WTC11 (cell line): ENCODE measurements around the gene PPHLN1. TPM values are rescaled to one million over a fixed set of nuclear protein-coding genes. Genes with fewer than 3 reads are reported as not detected.

ENCODE experiments used
- ATAC-seq: fragments of 200-7000 bp; cut with Tn5 transposase; 2 replicates; pipeline ENCODE4 v1.10.0; 2021; ENCODE audit warnings: mild to moderate bottlenecking, moderate library complexity
- CTCF ChIA-PET: fragments of 300-600 bp; sonication (Branson Sonifier 250); formaldehyde crosslinking; loops from one replicate; lab custom pipeline; 2021; ENCODE audit warnings: antibody characterized with exemption; lab: Charles Lee
- POLR2A ChIA-PET: fragments of 350-600 bp; sonication (Branson Sonifier 250); formaldehyde crosslinking; loops from one replicate; lab custom pipeline; 2021; ENCODE audit warnings: antibody characterized with exemption; lab: Charles Lee
- DNase-seq: peaks from one replicate; pipeline ENCODE4 v3.0.0; 2021; ENCODE audit warnings: low spot score
- H3K27ac Mint-ChIP-seq: 2 replicates; pipeline ENCODE4 v1.8.0; 2021; ENCODE audit warnings: mixed read lengths
- H3K27me3 Mint-ChIP-seq: 2 replicates; pipeline ENCODE4 v1.8.0; 2021; ENCODE audit warnings: low read depth, mild to moderate bottlenecking, moderate library complexity, mixed read lengths
- H3K36me3 Mint-ChIP-seq: 2 replicates; pipeline ENCODE4 v1.8.0; 2021; ENCODE audit warnings: mixed read lengths
- H3K4me1 Mint-ChIP-seq: 2 replicates; pipeline ENCODE4 v1.8.0; 2022; ENCODE audit warnings: mixed read lengths
- H3K4me3 Mint-ChIP-seq: 2 replicates; pipeline ENCODE4 v1.8.0; 2021; ENCODE audit warnings: mild to moderate bottlenecking, moderate library complexity, mixed read lengths
- H3K9me3 Mint-ChIP-seq: 2 replicates; pipeline ENCODE4 v1.8.0; 2021; ENCODE audit warnings: mixed read lengths
- GTF2I ChIP-seq: fragments of 250-450 bp; sonication (Bioruptor Pico); conservative IDR thresholded peaks from 2 replicates; pipeline ENCODE4 v1.4.0; 2021; ENCODE audit warnings: mild to moderate bottlenecking
- MXD4 ChIP-seq: fragments of 250-450 bp; sonication (Bioruptor Pico); IDR thresholded peaks from 2 replicates; pipeline ENCODE4 v1.8.0; 2021; ENCODE audit warnings: mild to moderate bottlenecking, moderate library complexity, borderline replicate concordance
- NFYB ChIP-seq: sonication (generic); formaldehyde crosslinking; conservative IDR thresholded peaks from 2 replicates; pipeline ENCODE4 v1.8.0; 2022; ENCODE audit warnings: low read depth, missing genetic modification reagents
- OVOL2 ChIP-seq: fragments of 250-450 bp; sonication (Bioruptor Pico); IDR thresholded peaks from 2 replicates; pipeline ENCODE4 v1.9.0; 2021; ENCODE audit warnings: mild to moderate bottlenecking, borderline replicate concordance
- RELA ChIP-seq: sonication (generic); formaldehyde crosslinking; IDR thresholded peaks from 2 replicates; pipeline ENCODE4 v1.8.1; 2022; ENCODE audit warnings: missing genetic modification reagents, mild to moderate bottlenecking, borderline replicate concordance
- RORB ChIP-seq: fragments of 250-450 bp; sonication (Bioruptor Pico); IDR thresholded peaks from 2 replicates; pipeline ENCODE4 v1.9.0; 2021; ENCODE audit warnings: mild to moderate bottlenecking
- ZBTB21 ChIP-seq: sonication (generic); formaldehyde crosslinking; IDR thresholded peaks from 2 replicates; pipeline ENCODE4 v1.8.1; 2023; ENCODE audit warnings: mild to moderate bottlenecking, missing genetic modification reagents, borderline replicate concordance
- ZNF138 ChIP-seq: sonication (generic); formaldehyde crosslinking; conservative IDR thresholded peaks from 2 replicates; pipeline ENCODE4 v1.8.1; 2022; ENCODE audit warnings: mild to moderate bottlenecking, moderate library complexity, missing genetic modification reagents
- ZNF396 ChIP-seq: fragments of 250-450 bp; sonication (Bioruptor Pico); IDR thresholded peaks from 2 replicates; pipeline ENCODE4 v1.8.0; 2021; ENCODE audit warnings: mild to moderate bottlenecking, moderate library complexity, borderline replicate concordance
- total RNA-seq: library from RNA; stranded (reverse); gene quantifications from 3 replicates; pipeline ENCODE4 v1.2.3, GENCODE V29; 2021
- TF ChIP-seq, protein P1 (sequence below): sonication (generic); formaldehyde crosslinking; IDR thresholded peaks from 2 replicates; pipeline ENCODE4 v1.8.0; 2022; ENCODE audit warnings: mild to moderate bottlenecking, missing genetic modification reagents
- TF ChIP-seq, protein P2 (sequence below): sonication (generic); formaldehyde crosslinking; IDR thresholded peaks from 2 replicates; pipeline ENCODE4 v1.8.1; 2023; ENCODE audit warnings: mild to moderate bottlenecking, missing genetic modification reagents
- TF ChIP-seq, protein P3 (sequence below): sonication (generic); formaldehyde crosslinking; IDR thresholded peaks from 2 replicates; pipeline ENCODE4 v1.8.1; 2023; ENCODE audit warnings: mild to moderate bottlenecking, missing genetic modification reagents, moderate library complexity
- TF ChIP-seq, protein P4 (sequence below): sonication (generic); formaldehyde crosslinking; IDR thresholded peaks from 2 replicates; pipeline ENCODE4 v1.8.1; 2023; ENCODE audit warnings: mild to moderate bottlenecking, missing genetic modification reagents, moderate library complexity
- TF ChIP-seq, protein P5 (sequence below): fragments of 250-450 bp; sonication (Bioruptor Pico); IDR thresholded peaks from 2 replicates; pipeline ENCODE4 v1.9.0; 2021; ENCODE audit warnings: mild to moderate bottlenecking, borderline replicate concordance
- TF ChIP-seq, protein P6 (sequence below): sonication (generic); formaldehyde crosslinking; IDR thresholded peaks from 2 replicates; pipeline ENCODE4 v1.8.0; 2022; ENCODE audit warnings: mild to moderate bottlenecking, missing genetic modification reagents

Gene PPHLN1
- total RNA-seq, 1 experiment from 2014 or later, result 61.1 TPM

DNA sequence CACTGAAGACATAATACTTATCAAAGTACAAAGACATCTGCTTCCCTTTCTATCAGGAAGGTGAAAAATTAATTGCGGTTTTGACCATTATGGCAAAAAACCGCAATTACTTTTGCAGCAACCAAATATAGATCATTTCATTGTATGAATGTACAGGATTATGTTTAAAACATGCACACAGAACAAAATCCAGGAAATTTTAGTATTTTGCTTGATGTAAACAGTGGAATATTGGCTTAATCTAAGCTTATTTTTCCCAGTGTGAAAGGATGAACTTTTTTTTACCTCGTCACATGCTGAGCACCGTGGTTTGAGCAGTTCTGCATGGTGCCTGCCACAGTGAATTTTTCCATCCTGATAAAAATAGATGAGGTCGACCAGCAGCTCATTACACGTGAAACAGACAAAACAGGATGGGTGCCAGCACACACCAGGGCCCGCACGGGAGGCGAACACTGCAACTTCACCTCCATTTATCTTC is 142.4 kb downstream of the PPHLN1 start:
- TF ChIP-seq ZBTB21, result no peak
- no peak for TF ChIP-seq NFYB (CRISPR knock-in tag)
- TF ChIP-seq, protein P1, sequence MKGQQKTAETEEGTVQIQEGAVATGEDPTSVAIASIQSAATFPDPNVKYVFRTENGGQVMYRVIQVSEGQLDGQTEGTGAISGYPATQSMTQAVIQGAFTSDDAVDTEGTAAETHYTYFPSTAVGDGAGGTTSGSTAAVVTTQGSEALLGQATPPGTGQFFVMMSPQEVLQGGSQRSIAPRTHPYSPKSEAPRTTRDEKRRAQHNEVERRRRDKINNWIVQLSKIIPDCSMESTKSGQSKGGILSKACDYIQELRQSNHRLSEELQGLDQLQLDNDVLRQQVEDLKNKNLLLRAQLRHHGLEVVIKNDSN, result no peak
- no peak for TF ChIP-seq MXD4
- TF ChIP-seq, protein P2, sequence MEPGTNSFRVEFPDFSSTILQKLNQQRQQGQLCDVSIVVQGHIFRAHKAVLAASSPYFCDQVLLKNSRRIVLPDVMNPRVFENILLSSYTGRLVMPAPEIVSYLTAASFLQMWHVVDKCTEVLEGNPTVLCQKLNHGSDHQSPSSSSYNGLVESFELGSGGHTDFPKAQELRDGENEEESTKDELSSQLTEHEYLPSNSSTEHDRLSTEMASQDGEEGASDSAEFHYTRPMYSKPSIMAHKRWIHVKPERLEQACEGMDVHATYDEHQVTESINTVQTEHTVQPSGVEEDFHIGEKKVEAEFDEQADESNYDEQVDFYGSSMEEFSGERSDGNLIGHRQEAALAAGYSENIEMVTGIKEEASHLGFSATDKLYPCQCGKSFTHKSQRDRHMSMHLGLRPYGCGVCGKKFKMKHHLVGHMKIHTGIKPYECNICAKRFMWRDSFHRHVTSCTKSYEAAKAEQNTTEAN, result no peak
- TF ChIP-seq RELA (CRISPR knock-in tag), result no peak
- Mint-ChIP-seq H3K36me3 (peaks cover 56% of the 10 kb centered on the region), H3K9me3 (no peaks in the 10 kb centered on the region), H3K27ac (no peak overlapping the region), H3K4me3 (no peak overlapping the region), H3K27me3 (no peaks in the 10 kb centered on the region), H3K4me1 (peaks cover 50% of the 10 kb centered on the region)
- ATAC-seq, result no peak
- ChIA-PET CTCF (no interaction called here), POLR2A (no interaction called here)
- DNase-seq, result no peak

DNA sequence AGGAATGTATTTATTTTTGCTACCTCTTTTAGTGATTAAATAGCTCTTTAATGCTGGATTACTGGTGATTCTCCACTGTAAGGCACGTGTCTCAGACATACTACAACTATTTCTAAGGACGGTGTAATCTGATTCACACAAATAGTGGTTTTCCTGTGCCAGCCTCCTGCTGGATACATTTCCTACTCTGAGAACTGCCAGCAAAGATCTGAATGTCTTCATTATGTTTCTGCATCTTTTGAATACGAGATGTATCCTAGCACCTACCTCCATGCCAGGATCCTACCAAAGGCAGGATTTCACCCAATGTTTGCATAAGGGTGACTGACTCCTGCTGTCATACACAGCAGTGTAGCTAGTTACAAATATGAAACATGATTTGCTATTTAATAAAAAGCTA is 143.0 kb downstream of the PPHLN1 start:
- ChIA-PET CTCF (interaction anchor here (1.9 kb wide), 1 partner anchor 100 kb away, joined by 7 read pairs; no protein-coding TSS in a partner anchor), POLR2A (no interaction called here)
- ATAC-seq (no peak), DNase-seq (no peak)
- H3K27ac Mint-ChIP-seq, result no peak overlapping the region
- no peak overlapping the region for H3K4me3 Mint-ChIP-seq
- TF ChIP-seq, protein P3, sequence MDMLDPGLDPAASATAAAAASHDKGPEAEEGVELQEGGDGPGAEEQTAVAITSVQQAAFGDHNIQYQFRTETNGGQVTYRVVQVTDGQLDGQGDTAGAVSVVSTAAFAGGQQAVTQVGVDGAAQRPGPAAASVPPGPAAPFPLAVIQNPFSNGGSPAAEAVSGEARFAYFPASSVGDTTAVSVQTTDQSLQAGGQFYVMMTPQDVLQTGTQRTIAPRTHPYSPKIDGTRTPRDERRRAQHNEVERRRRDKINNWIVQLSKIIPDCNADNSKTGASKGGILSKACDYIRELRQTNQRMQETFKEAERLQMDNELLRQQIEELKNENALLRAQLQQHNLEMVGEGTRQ, result no peak
- TF ChIP-seq MXD4 (no peak), ZNF138 (CRISPR knock-in tag) (no peak), OVOL2 (no peak), RORB (CRISPR knock-in tag) (no peak)
- TF ChIP-seq, protein P4, sequence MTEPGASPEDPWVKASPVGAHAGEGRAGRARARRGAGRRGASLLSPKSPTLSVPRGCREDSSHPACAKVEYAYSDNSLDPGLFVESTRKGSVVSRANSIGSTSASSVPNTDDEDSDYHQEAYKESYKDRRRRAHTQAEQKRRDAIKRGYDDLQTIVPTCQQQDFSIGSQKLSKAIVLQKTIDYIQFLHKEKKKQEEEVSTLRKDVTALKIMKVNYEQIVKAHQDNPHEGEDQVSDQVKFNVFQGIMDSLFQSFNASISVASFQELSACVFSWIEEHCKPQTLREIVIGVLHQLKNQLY (CRISPR knock-in tag), result no peak
- TF ChIP-seq, protein P5, sequence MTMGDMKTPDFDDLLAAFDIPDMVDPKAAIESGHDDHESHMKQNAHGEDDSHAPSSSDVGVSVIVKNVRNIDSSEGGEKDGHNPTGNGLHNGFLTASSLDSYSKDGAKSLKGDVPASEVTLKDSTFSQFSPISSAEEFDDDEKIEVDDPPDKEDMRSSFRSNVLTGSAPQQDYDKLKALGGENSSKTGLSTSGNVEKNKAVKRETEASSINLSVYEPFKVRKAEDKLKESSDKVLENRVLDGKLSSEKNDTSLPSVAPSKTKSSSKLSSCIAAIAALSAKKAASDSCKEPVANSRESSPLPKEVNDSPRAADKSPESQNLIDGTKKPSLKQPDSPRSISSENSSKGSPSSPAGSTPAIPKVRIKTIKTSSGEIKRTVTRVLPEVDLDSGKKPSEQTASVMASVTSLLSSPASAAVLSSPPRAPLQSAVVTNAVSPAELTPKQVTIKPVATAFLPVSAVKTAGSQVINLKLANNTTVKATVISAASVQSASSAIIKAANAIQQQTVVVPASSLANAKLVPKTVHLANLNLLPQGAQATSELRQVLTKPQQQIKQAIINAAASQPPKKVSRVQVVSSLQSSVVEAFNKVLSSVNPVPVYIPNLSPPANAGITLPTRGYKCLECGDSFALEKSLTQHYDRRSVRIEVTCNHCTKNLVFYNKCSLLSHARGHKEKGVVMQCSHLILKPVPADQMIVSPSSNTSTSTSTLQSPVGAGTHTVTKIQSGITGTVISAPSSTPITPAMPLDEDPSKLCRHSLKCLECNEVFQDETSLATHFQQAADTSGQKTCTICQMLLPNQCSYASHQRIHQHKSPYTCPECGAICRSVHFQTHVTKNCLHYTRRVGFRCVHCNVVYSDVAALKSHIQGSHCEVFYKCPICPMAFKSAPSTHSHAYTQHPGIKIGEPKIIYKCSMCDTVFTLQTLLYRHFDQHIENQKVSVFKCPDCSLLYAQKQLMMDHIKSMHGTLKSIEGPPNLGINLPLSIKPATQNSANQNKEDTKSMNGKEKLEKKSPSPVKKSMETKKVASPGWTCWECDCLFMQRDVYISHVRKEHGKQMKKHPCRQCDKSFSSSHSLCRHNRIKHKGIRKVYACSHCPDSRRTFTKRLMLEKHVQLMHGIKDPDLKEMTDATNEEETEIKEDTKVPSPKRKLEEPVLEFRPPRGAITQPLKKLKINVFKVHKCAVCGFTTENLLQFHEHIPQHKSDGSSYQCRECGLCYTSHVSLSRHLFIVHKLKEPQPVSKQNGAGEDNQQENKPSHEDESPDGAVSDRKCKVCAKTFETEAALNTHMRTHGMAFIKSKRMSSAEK (CRISPR knock-in tag), result no peak
- H3K27me3 Mint-ChIP-seq, result no peaks in the 10 kb centered on the region
- H3K9me3 Mint-ChIP-seq, result no peaks in the 10 kb centered on the region
- H3K36me3 Mint-ChIP-seq, result peaks cover 52% of the 10 kb centered on the region
- peaks cover 54% of the 10 kb centered on the region for H3K4me1 Mint-ChIP-seq

DNA sequence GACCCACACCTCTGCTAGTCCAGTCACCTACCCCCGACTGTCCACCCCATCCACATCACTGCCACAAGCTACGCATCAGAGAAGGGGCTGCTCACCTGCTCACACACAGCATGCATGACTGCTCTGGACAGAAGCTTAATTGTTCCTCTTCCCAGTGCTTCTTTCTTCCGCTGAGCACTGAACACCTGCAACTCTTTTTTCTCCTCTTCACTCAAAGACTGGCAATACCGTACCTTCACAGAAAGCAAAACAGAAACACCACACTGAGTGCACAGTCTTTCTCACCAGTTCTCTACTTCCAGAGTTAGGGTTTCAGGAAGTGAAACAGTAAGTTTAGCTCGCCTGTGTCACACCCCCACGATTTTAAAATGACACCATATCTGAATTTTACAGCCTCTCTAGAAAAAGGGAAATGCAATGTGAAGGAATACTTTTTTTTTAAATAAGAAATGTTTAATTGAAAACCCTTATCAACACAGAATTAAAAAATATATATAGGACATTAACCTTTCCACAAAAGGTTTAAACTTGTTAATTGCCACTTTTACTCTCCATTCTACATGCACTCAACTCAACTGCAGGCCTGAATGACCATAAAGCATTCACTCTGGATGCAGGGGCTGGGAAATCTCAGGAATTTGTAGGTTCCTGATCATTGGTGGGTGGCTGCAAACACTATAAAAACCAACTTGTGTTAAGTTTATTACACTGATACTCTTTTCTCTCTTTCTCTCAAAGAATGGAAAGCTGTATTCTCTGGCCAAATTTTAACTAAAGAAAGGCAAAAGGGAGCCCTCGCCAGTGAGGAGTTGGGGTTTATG is 143.6 kb downstream of the PPHLN1 start:
- TF ChIP-seq, protein P6, sequence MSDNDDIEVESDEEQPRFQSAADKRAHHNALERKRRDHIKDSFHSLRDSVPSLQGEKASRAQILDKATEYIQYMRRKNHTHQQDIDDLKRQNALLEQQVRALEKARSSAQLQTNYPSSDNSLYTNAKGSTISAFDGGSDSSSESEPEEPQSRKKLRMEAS (CRISPR knock-in tag), result no peak
- TF ChIP-seq GTF2I (no peak), ZNF396 (CRISPR knock-in tag) (no peak)
- ChIA-PET POLR2A (no interaction called here), CTCF (interaction anchor here (1.9 kb wide), 1 partner anchor 100 kb away, joined by 7 read pairs; no protein-coding TSS in a partner anchor)
- Mint-ChIP-seq H3K9me3 (no peaks in the 10 kb centered on the region), H3K27ac (0 out of 2 replicates have a peak overlapping the region, but pooled peaks have one; percentile 14), H3K27me3 (no peaks in the 10 kb centered on the region), H3K4me3 (no peak overlapping the region), H3K36me3 (peaks cover 46% of the 10 kb centered on the region), H3K4me1 (peaks cover 57% of the 10 kb centered on the region)
- DNase-seq (no peak), ATAC-seq (no peak)
